Stimulated activated CD4-positive, alpha-beta T cell treated with anti-CD3 and anti-CD28 coated beads, Interleukin-15, amount 100 ng/mL, for 24 hours (primary cell): ENCODE results near the gene FAIM2.

Experiments used
- DNase-seq: peaks from one replicate; pipeline ENCODE4 v3.0.0-alpha.2; 2020

FAIM2 gene

GRCh38 chr12:49821373-49822287 is 82.1 kb downstream of the FAIM2 start:
- DNase-seq: no peak

DNA sequence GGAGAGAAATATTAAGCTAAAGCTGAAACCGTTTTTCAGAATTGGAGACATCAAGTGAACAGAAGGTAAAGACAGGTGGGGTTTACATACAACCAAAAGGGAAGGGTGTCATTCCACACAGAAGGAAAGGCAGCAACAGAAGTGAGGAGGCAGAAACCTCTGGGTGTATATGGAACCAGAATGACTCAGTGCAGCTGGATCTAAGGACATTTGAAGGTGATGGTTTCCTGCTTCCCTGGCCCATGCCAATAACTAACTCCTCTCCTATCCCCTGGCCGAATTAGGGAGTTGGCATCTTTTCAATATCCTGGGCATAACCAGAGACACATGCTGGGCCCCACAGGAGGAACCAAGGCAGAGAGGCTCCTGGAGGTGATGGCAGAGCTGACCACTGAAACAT is 83.9 kb downstream of the FAIM2 start:
- no peak for DNase-seq

GRCh38 chr12:49818241-49818895 is 85.3 kb downstream of the FAIM2 start:
- no peak for DNase-seq
